Gastrocnemius medialis (tissue), 4 donors: ENCODE data around the gene SYT14.

Experiments used
- CTCF ChIP-seq, 5 experiments: fragments of 450-650 bp in 3 of 5; fragments of 200-600 bp in 2 of 5; sonication (generic) in 2 of 5; IDR thresholded peaks in 4 of 5; conservative IDR thresholded peaks in 1 of 5; 1 replicate in 4 of 5; 2 replicates in 1 of 5; pipeline ENCODE4 v1.5.1; 2016 to 2019; ENCODE audit warnings: antibody characterized with exemption in 5 of 5, mild to moderate bottlenecking in 3 of 5, moderate library complexity in 3 of 5
- POLR2A ChIP-seq, 2 donors: fragments of 450-650 bp; IDR thresholded peaks; one replicate each; pipeline ENCODE4 v1.6.1; 2017; ENCODE audit warnings: antibody characterized with exemption in 2 of 2, mild to moderate bottlenecking in 2 of 2, moderate library complexity in 2 of 2

DNA sequence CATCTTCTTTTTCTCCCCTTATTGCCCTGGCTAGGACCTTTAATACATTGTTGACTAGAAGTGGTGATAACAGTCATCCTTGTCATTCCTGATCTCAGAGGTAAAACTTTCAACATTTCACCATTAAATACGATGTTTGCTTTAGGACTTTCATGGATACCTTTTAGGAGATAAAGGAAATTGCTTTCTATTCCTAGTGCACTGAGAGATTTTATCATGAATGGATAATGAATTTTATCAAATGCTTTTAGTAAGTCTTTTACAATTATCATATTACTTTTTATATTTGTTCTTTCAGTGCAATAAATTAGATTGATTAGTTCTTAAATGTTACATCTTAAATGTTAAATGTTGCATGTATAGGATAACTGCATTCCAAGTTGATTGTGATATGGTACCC is 147.3 kb downstream of the SYT14 start:
- TF ChIP-seq POLR2A (IDR thresholded peaks at IDR 0.05), result no peak
- TF ChIP-seq CTCF (IDR thresholded peaks at IDR 0.05 in 4 of 5, conservative IDR thresholded peaks at IDR 0.05 in 1 of 5), result no peak
